H4 (cell line): Measurements from ENCODE around the gene ATF7. TPM values are rescaled to one million over a fixed set of nuclear protein-coding genes. Genes with fewer than 3 reads are reported as not detected.
"Not testable (repeated sequence)": the region's sequence is repeated elsewhere in the genome, so short reads cannot be mapped to it uniquely, and the experiment has no call there.

Source experiments
- DNase-seq: peaks from one replicate; pipeline ENCODE4 v3.0.0-alpha.2; 2015; ENCODE audit warnings: low spot score
- total RNA-seq: library from RNA; depleted of rRNA; stranded (reverse); fragments of >200 nt; shearing (Covaris generic); gene quantifications from 2 replicates; pipeline ENCODE4 v1.2.3, GENCODE V29; 2014

The ATF7 gene
- total RNA-seq, 1 experiment from 2014 or later, result 12.4 TPM

- DNase-seq, result not testable (repeated sequence)
These were observed 60.8 kb downstream of the ATF7 start for GRCh38 chr12:53565376-53565775.

DNA sequence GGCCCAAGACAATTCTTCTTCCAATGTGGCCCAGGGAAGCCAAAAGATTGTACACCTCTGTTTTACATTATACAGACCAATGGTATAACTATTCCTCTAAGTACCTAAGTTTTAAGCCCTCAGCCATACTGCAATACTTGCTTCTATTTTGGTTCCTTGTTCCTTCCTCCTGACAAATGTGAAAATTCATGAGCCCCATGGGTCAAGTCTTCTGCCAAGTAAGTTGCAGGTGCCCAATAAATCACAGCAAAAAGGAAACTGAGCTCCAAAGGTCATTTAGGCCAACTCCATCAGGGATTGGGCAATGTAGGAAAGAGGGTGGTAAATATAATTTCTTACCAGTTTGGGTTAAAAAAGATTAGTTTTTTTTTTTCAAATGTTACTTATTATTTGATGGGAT is 61.2 kb downstream of the ATF7 start:
- DNase-seq, result no peak

GRCh38 chr12:53564278-53564677 is 61.9 kb downstream of the ATF7 start:
- DNase-seq, result no peak

DNA sequence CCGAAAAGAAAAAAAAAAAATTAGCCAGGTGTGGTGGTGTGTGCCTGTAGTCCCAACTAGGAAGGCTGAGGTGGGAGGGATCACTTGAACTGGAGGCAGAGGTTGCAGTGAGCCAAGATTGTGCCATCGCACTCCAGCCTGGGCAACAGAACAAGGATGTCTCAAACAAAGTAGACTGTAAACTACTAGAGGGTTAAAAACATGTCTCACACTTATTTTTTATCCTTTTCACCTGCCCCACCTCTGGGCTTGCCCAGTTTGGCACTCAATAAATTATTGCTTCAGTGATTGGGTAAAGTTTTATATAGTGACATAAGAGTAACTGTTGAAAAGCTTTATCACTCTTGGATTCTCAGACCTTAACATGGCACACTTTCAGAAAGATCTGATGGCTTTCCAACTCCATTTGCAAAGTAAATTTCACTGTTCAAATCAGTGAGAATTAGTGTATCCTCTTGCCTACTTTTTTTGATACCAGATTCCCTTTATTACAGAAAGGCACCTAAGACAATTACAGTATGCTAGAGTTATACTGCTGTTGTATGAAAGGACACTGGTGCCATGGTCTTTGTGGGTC is 62.6 kb downstream of the ATF7 start:
- DNase-seq, result no peak

DNA sequence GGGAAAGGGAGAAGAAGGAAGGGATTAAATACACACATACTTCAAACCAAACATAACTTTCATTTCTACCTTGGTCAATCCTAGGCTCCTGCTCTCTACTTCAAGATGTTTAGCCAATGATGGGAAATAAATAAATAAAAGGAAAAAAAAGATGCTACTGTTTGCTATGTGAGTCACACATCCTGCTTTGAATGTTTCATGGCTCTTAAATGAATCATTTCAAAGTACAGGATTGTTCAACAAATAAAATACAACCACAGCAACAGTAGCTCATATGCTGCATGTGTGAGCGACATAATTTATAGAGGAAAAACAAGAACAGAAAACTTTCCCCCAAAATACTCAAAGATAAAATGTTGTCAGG is 64.6 kb downstream of the ATF7 start:
- peak; percentile 84 for DNase-seq

- DNase-seq, result no peak
These were observed 65.1 kb downstream of the ATF7 start for GRCh38 chr12:53560912-53561589.

DNA sequence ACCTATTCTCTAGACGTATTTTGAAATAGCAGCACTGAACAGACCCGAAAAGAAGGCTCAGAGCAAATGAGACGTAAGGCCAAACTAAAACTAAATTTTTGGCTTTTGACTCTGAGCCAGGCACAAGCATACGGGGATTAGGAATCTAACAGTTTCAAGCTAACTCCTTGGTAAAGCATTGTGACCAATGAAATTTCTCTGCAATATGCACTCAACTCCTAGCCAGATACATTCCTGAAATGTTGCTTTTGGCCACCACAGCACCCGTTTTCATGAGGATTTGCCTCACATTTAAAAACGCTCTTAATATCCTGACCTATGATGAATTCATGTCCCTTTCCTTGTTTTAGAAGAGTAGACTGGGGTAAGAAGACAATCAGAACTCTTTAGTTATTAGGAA is 65.8 kb downstream of the ATF7 start:
- no peak for DNase-seq

GRCh38 chr12:53558631-53559030 is 67.6 kb downstream of the ATF7 start:
- DNase-seq, result no peak

DNA sequence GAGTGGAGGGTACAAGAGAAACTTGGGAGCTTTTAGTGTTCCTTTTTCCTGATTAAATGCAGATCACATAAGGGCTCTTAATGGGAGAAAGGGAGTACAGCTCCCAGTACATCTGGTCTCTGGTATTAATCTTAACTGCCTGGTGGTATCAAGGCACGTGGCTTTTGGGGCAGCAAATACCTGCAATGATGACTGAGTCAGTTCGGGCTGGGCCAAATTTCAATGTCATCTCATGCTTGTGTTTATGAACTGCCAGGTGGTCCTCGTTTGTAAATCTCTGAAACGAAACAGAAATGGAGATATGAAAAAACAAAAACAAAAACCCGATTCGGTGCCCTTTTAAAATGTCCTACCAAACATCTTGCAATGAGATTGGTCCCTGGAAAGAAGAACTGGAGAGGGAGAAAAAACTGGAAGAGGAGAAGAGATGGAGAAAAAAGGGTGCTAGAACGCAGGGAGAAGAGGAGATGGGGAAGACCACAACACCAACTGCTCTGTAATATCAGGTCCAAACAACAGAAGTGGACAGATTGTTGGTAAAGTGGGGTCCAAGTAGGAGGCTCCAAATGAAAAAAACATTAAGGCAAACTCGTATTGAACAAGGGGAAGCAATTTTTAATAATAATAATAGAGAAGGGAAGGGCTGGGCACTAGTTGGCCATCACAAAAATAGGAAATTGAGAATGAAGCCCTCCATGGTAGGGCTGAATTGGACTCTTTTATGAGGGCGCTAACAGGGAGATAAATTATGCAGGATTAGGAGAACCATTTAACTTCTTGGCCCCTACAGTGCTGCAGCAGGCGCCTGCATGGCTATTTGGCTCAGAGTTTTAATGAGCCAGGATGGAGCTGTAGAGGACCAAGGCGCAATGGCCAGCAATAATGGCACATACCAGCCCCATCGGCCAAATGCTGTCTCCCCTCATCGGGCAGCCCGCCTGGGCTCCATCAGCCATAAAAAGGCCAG is 73.5 kb downstream of the ATF7 start:
- no peak for DNase-seq

DNA sequence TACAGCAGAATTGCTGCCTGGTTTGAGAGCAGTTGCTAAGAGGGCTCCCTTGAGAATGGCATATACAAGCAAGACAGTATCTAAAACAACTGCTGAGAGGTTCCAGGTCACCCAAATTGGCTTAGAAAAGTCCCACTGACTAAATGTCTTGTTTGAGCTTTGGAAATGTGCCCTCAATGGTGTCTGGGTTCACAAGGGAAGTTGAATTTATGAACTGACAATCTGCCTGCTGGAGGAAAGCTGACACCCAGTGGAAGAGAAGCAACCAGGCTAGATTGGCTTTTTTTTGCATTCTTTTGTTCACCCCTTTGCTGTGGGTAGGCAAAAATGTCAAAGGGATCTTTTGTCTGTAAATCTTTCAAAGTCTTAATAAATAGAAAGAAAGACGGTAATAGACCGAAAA is 74.3 kb downstream of the ATF7 start:
- no peak for DNase-seq

DNA sequence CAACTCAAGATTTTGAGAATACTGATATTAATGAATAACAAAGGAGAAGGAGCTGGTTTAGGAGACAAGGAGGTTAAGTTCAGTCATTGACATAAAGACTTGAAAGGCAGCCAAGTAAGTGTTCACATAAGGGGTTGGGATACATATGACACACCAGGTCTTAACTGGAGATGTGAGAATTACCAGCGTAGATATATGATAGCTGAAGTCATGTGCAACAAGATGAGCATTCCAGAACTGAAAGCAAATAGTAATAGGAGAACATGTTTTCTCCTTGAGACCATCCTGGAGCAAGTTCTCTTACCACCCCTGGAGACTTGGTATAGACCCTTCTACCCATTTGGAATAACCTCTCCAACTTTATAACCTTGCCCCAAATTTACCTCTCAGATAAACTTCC is 75.6 kb downstream of the ATF7 start:
- DNase-seq, result no peak

GRCh38 chr12:53550131-53550530 is 76.1 kb downstream of the ATF7 start:
- DNase-seq, result not testable (repeated sequence)

DNA sequence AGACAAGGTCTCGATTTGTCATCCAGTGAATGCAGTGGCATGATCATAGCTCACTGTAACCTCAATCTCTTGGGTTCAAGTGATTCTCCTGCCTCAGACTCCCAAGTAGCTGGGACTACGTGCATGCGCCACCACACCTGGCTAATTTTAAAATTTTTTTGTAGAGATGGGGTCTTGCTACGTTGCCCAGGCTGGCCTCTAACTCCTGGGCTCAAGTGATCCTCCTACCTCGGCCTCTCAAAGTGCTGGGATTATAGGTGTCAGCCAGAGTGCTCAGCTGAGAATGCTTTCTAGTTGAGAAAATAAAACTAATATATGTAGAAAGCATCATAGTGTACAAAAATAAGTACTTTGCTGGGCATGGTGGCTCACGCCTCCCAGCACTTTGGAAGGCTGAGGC is 77.8 kb downstream of the ATF7 start:
- not testable (repeated sequence) for DNase-seq

- DNase-seq, result peak; percentile 54
These were observed 82.6 kb downstream of the ATF7 start for GRCh38 chr12:53543539-53543938.

- DNase-seq, result no peak
These were observed 86.7 kb downstream of the ATF7 start for GRCh38 chr12:53539526-53539925.

- peak; percentile 53 for DNase-seq
These were observed 87.9 kb downstream of the ATF7 start for GRCh38 chr12:53538209-53538689.

GRCh38 chr12:53536962-53537361 is 89.2 kb downstream of the ATF7 start:
- no peak for DNase-seq

DNA sequence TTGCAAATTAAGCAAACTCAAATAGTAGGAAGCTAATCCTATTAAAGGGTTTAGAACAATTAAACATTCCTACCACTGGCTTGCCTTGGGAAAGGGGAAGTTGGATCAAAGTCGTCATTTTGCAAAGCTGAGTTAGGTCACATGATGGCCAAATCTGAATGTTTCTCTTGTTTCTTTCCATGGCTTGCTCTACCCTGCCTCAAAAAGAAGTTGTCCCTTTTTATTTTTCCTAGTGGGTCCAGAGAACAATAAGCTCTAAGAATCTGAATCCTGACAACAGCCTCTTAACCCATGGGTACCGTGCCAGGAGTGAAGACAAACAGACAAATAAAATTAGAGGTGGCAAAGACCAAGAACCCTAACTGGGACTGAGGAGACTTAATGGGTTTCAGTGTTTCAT is 92.7 kb downstream of the ATF7 start:
- no peak for DNase-seq

- no peak for DNase-seq
These were observed 93.4 kb downstream of the ATF7 start for GRCh38 chr12:53532524-53533445.

DNA sequence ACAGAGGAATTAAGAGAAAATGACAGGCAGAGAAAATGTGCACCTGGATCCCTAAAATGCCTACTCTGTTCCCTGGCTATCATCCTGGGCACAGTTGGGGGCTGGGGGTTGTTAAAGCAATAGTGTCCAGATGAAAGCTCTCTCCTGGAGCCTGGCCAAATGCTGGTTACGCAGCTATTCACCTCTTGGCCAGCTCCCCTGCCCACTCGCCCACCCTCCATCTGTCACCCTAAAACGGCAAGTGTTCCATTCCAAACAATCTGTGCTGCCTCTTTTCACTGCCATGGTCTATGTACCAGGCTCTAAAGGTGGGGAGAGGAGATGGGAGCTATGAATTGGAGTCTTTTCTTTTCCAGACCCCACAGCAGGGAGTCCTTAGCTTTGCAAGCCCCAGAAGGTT is 94.2 kb downstream of the ATF7 start:
- no peak for DNase-seq

- no peak for DNase-seq
These were observed 95.3 kb downstream of the ATF7 start for GRCh38 chr12:53530920-53531319.

- no peak for DNase-seq
These were observed 96.1 kb downstream of the ATF7 start for GRCh38 chr12:53530061-53530460.
